HG03103 (cell line): ENCODE data around the gene KIF21A.

Experiments used
- ATAC-seq: cut with Tn5 transposase; IDR thresholded peaks from one replicate; pipeline ENCODE4 v1.9.1; 2021; ENCODE audit warnings: low read depth; ENCODE audit not compliant: unreplicated experiment

Gene KIF21A

DNA sequence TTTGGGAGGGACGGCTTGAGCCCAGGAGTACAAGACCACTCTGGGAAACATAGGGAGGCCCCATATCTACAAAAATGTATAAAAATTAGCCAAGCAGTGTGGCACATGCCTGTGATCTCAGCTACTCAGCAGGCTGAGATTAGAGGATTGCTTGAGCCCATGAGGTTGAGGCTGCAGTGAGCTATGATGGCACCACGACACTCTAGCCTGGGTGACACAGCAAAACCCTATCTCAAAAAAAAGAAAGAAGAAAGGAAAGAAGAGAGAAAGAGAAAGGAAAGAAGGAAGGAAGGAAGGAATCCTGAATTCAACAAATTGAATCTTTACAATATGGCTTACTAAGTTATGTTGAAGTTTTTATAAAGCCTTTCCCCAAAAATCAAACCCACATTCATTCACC lies 2.1 kb downstream of the KIF21A start:
- ATAC-seq, result no peak

DNA sequence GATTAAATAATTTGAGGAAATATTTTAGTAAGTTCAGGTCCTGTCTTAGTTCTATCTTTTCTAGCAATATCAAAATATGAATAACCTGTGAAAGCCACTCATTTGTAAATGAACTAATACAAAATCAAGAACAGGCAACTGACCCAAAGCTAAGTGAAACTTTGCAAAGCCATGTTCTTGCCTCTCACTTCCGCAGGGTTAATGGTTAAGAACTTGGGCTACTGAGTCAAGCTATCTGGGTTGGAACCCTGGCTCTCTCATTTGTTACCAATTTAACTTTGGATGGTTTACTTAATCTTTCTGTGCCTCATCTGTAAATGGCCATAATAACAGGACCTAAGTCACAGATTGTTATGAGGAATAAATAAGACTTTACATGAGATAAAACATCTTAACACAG lies 2.8 kb downstream of the KIF21A start:
- no peak for ATAC-seq

DNA sequence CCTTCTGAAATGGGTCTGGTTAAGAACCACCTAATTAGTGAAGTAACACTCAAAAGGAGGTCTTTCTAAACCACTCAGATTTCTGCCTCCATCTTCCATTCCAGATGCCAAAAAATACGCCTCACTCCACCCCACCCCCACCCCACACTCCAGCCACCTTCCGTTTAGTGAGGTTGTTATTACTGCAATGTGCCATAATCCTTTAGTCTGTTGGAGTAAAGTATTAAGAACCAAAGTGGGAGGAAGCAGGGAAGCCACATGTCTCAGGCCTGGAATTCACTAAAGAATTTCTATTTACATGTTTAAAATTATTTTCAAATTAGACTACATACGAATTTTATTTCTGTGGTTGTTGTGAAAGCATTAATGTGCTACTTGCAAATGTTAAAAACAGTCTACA lies 7.4 kb downstream of the KIF21A start:
- no peak for ATAC-seq

DNA sequence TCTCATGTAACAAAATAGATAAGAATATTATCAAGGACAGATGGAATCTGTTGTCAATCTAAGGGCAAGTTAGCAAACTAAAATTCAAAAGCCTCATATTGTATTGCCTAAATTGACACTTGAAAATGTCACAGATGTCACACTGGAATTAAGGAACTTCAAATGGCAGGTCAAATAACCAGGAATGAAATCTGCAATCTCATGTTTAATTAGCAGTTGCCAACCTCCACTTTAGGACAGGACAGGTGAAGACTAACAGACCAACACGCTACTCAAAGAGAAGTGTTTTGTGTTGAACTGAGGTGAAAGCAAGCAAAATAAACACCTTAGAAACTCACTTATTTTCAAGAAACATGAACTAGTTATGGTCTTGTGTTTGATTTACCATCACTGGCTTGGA lies 11.1 kb downstream of the KIF21A start:
- no peak for ATAC-seq

DNA sequence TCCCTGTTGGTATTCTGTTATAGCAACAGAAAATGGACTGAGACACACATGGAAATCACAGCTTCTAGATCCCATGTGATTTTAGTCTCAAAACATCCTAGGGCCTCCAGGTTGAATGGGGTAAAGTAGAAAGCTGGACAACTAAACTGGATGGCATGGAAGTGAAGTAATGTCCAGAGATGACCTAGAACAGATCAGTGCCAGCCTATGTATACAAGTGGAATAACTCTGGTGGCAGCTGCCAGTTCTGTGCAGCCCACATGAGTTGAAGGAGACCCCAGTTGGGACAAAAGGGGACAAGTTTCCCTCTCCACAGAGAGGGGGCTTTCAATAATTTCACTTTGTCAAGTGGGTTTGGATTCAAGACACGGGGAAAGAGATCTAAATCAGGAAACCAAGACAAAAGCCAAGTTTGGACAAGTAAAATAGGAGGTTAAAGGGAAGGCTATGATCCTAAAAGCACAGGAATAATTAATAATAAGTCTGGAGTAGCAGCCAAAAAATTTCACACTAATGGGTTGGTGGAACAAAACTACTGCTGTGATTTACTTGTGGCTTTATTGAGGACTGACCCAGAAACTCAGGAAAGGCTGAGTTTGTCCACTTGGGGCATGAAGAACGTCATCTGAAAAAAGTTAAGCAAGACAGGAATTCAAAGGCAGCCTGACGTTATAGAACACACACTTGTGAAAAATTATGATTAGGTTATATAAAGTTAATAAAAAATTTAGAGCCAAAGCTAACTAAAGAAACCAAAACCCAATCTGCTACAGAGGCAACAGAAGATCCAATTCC lies 11.7 kb downstream of the KIF21A start:
- no peak for ATAC-seq

DNA sequence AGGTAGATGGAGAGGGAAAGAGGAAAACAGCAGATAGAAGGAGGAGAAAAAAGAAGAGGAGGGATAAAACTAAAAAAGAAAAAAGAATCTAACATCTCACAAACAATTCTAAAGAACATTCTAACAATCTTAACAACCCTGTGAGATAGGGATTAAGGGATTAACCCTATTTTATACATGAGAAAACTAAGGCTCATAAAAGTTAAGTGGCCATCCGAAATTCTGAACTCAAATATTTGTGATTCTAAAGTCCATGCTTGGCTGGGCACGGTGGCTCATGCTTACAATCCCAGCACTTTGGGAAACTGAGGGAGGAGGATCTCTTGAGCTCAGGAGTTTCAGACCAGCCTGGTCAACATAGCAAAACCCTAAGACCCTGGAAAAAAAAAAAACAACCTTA lies 13.1 kb downstream of the KIF21A start:
- ATAC-seq, result no peak

DNA sequence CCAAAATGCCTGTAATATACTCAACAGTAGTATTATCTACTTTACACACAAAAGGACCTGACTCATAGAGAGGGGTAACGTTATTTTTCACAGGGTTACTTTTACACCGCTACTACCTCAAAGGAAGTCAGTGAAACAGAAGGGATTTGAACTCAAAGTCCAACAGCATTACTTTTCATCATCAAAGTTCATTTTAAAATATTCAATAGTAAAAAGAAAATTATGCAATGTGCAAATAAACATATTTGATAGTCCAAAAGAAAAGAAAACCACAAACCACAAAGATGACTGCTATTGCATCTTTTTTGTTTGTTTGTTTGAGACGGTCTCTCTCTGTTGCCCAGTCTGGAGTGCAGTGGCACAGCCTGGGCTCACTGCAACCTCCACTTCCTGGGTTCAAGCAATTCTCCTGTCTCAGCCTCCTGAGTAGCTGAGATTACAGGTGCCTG lies 15.5 kb downstream of the KIF21A start:
- no peak for ATAC-seq

DNA sequence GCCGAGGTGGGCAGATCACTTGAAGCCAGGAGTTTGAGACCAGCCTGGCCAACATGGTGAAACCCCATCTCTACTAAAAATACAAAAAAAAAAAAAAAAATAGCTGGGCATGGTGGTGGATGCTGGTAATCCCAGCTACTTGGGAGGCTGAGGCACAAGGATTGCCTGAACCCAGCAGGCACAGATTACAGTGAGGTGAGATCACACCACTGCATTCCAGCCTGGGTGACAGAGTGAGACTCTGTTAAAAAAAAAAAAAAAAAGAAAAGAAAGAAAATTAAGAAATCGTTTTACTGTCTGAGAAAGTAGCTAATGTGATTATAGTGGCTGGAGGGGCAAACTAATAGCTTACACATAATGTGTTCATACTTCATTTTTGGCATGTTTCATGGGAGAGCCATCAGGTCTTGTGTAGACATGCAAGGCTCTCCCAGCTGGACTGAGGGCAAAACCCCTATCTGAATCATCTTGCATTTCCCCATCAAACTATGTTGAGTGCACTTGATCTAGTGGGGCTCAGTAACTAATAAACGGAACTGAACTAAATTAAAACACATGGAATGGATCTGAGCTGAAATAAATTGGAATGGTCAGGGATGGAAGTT lies 16.2 kb downstream of the KIF21A start:
- no peak for ATAC-seq

DNA sequence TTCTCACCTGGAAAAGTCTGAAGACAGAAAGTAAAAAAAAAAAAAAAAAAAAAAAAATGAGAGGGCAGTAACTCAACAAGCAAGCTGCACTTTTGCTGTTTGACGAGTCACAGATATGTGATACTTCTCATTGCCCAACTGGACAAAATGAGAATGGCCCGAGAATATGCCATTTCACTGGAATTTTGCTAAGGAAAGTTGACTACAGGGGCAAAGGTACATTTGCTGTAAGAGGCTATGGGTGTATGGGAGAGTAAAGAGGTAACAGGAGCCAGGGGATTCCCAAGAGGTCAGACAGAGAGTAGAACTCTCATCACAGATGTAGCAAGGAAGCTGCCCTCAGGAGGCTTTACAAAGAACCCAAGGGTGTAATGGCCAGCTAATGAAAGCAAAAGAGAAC lies 22.9 kb downstream of the KIF21A start:
- ATAC-seq, result no peak

DNA sequence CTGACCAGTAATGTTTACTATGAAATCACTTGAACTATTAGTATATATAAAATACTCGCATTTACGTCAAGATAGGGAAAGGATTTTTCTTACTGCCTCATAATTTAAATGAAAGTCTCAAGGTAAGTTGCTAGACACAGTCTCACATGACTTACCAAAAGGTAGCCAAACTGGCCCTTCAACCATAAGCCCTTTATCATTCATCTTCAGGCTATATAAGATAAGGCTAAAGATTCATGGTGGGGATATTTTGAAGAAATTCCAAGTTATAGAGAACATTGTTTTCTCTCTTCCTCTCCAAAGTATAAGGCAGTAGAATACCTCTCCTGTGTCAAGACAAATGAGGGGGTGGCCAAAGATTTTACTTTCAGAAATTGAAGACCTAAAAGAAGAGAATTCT lies 23.4 kb downstream of the KIF21A start:
- ATAC-seq, result no peak

DNA sequence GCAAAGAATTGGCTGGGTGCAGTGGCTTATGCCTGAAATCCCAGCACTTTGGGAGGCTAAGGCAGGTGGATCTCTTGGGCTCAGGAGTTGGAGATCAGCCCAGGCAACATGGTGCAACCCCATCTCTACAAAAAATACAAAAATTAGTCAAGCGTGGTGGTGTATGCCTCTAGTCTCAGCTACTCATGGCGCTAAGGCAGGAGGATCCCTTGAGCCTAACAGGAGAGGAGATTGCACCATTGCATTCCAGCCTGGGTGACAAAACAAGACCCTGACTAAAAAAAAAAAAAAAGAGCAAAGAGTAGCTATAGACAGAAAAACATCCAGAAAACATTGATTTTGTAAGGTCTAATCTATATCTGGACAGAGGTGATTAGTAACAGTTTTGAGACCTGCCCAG lies 25.0 kb downstream of the KIF21A start:
- no peak for ATAC-seq

DNA sequence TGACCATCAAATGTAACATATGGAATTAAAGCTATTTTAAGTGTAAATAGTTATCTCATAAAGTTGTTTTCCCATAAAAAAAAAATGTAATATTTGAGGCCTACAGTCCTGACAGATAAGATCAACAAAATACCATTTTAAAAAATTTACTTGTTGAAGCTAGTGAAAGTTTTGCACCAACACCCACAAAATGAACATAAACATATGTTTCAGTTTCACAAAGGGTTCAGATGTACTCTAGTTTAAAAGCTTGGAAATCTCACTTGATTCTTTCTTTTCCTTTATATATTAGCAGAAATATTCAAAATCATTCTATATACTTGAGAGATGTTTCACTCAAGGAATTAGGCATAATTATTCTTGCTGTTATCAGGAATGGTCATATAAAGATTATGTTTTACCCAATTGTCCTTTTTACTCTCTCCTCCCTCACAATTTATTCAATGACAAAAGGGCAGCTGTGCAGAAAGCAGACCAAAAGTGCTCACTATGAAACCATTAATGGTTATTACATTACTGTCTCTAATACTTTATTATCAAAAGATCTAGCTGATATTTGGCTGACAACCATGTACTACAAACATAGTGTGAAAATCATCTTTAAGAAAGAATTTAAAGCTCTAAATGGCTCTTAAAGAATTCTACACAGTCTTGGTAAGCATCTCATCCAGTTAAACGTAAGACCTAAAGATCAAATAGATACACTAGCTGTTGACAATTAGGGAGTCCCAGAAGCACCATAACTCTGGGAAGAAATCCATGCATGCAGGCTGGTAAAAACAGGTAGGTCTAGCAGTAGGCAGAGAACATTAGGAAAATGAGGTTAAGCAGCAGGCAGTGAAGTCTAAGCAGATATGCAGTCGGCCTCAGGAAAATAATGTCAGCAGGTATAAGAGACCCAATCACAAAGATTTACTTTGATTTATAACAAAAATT lies 28.8 kb downstream of the KIF21A start:
- ATAC-seq, result no peak

DNA sequence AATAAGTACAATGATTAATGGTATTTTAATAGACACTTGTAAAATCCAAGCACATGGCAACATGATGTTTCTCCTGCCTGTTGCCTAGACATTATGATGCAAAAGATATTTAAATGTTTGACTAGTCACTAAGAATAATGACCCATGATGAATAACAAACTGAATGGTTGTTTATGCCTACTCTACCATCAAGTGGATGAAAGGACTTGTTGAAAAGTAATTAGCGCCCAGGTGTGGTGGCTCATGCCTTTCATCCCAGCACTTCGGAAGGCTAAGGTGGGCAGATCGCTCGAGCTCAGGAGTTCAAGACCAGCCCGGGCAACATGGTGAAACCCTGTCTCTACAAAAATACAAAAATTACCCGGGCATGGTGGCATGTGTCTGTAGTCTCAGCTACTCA lies 30.7 kb downstream of the KIF21A start:
- no peak for ATAC-seq

DNA sequence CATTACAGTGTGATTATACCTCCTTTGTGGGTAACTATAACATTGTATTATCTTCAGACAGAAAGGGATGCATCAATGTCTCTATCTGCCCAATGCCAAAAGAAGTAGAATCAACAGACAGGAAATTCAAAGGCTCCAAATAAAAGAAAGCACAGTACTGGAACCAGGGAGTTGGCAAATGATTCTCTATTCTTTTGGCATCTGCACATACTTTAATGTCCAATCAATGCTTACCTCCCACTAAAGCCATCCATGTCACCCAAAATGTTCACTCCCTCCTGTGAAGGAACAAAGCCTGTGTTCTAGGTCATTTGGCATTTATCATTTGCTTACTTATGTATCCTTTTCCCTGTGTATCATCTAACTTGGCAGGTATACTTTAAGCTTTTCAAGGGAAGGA lies 36.7 kb downstream of the KIF21A start:
- ATAC-seq, result no peak

DNA sequence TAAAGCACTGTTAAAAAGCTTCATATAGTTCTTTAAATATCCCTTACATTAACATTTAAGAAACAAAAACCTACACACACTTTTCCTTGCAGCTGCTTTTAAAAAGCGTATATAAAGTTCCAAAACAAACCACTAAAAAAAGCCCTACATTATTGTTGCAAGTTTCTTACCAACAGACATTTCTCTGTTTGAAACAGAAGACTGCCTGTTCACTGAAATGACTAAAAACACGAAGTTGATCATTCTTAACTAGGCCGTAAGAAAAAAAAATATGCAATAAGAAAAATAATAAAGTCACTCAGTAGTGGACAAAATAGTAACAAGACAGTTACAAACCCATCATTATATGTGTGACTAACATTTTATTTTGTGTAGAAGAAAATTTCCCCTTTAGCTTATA lies 37.3 kb downstream of the KIF21A start:
- no peak for ATAC-seq

DNA sequence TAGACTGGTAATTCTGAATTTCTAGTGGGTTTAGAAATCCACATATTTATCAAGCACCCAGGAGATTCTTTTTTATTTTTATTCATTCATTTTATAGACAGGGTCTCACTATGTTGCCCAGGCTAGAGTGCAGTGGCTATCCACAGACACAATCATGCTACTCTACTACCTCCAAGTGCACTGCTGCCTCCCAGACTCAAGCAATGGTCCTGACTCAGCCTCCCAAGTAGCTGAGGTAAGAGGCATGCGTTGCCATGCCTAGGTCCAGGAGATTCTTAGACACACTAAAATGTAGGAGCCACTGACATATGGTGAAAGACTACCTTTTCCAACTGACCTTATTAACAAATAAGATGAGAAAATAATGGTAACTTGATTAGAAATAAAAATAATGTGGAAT lies 38.9 kb downstream of the KIF21A start:
- no peak for ATAC-seq

DNA sequence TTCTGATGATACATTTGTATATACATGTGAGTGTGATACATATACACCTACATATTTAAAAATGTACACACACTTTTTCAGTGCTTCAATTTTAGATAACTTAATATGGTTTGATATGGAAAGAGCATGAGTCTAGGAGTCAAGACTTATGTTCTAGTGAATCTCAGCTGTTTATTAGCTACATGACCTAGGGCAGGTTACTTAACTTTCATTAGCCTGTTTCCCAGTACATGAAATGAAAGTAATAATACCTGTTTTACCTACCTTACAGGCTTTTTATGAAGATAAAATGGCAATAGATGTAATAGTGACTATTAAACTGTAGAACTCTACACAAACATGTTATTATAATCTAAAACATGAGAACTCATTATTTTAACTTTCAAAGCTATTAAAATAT lies 39.5 kb downstream of the KIF21A start:
- no peak for ATAC-seq

DNA sequence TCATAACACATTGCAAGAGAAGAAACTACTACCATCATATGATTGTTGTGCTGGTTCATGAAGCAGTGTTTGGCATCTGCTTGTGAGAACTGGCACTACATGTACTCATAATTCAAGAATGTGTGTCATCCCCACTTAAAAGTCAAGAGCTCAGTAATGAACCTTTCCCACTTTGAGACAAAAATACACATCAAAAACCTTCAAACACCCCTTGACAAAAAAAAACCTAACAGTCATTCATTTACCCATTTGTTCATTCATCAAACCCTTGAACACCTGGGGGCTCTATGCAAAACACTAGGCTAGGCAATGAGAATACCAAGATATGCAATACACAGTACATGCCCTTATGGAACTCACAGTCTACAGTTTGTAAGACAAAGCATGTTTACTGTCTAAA lies 40.0 kb downstream of the KIF21A start:
- ATAC-seq, result no peak

DNA sequence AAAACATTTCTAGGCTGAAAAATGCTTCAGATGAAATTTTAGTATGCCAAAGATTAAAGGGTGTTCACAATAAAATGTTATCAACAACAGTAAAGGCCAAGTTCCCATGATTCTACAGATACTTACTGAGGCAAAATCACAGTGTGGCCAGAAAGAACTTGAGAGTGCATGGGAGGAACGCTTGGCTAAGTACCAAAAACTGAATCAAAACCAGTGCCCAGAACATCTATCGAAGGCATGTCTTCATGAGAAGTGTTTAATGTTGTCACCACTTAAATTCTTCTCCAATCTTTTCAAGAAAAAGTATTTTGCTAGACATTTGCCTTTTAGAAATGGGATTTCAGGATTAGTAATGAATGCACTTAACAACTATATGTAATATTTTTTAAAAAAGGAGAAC lies 41.5 kb downstream of the KIF21A start:
- no peak for ATAC-seq

DNA sequence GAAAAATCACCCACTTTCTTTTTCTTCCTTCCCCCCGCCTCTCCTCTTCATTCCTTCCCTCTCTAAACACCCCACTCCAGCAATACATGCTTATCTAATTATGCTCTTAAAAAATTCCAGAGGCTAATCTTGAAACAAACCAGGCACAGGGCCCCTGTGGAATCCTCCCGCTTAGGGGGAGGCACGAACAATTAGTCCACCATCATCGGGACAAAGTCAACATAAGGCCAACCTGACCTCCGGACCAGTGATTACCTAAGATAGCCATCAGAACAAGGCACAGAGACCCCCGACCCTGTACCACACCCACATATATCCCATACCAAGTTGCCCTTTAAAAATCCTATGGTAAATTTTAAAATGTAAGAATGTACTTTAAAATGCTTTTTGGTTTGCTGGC lies 47.1 kb downstream of the KIF21A start:
- no peak for ATAC-seq

DNA sequence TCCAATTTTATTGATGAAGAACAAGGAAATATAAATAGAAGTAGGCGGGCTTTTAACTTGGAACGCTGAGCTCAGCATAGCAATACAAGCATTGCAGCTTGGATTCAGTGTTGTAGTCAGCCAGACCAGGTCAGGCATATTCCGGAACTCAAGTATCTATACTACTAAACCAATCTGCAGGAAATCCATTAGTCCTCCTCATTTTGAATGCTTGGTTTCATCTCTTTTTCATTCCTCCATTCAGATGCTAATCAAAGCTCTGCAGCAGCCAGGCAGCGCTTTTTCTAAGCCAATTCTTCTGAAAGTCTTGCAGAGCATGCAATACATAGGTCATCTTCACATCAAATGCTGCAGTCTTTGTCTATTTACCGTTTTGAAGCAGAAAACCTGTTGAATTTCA lies 49.0 kb downstream of the KIF21A start:
- ATAC-seq, result no peak
